Prostate gland (tissue), 2 donors: ENCODE results near the gene MRNIP.

Experiments used
- POLR2A ChIP-seq: fragments of 450-650 bp; IDR thresholded peaks from one replicate; pipeline ENCODE4 v1.6.1; 2016; ENCODE audit warnings: antibody characterized with exemption, mild to moderate bottlenecking
- POLR2AphosphoS5 ChIP-seq: sonication (generic); formaldehyde crosslinking; IDR thresholded peaks from one replicate; pipeline ENCODE4 v1.6.1; 2017; ENCODE audit warnings: antibody characterized with exemption
- TF ChIP-seq, protein P1 (sequence below), 4 experiments: fragments of 200-600 bp in 2 of 4; fragments of 450-650 bp in 2 of 4; sonication (generic) in 2 of 4; IDR thresholded peaks; 1 replicate in 3 of 4; 2 replicates in 1 of 4; pipeline ENCODE4 v1.5.1; 2016 to 2019; ENCODE audit warnings: antibody characterized with exemption in 4 of 4, mild to moderate bottlenecking in 2 of 4, moderate library complexity in 2 of 4

DNA sequence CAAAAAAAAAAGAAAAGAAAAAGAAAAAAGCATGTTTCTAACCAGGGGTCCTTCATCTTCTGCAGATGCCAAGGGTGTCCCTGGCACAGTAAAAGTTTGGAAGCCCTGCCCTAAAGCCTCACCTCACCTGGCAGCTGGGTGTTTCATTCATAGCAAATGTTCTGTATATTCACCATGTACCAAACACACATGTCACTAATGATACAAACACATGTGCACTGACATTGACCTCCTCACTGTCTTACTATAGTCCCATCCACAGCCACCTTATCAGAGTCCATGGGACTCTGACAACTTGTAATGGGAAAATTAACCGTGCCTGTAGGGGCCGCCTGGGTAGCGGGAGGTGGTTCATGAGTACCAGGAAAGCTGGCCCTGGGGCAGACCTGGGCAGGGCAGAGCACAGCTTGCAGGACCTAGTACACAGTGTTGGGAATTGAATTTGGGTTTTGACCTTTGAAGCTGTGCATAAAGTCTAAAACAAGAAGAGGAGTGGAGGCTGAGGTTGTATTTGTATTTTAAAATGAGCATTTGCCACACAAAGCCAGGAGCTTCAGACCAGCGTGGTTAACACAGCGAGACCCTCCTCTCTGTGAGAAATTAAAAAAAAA is 45.5 kb downstream of the MRNIP start:
- TF ChIP-seq, protein P1, sequence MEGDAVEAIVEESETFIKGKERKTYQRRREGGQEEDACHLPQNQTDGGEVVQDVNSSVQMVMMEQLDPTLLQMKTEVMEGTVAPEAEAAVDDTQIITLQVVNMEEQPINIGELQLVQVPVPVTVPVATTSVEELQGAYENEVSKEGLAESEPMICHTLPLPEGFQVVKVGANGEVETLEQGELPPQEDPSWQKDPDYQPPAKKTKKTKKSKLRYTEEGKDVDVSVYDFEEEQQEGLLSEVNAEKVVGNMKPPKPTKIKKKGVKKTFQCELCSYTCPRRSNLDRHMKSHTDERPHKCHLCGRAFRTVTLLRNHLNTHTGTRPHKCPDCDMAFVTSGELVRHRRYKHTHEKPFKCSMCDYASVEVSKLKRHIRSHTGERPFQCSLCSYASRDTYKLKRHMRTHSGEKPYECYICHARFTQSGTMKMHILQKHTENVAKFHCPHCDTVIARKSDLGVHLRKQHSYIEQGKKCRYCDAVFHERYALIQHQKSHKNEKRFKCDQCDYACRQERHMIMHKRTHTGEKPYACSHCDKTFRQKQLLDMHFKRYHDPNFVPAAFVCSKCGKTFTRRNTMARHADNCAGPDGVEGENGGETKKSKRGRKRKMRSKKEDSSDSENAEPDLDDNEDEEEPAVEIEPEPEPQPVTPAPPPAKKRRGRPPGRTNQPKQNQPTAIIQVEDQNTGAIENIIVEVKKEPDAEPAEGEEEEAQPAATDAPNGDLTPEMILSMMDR (IDR thresholded peaks at IDR 0.05) = no peak
- TF ChIP-seq POLR2A (no peak), POLR2AphosphoS5 (no peak)
